Glomerular endothelial cell (primary cell): ENCODE results near the gene PAIP2B. TPM values are rescaled to one million over a fixed set of nuclear protein-coding genes. Genes with fewer than 3 reads are reported as not detected.

ENCODE experiments used
- DNase-seq: peaks from one replicate; pipeline ENCODE4 v3.0.0-alpha.2; 2011; ENCODE audit warnings: low read depth, low spot score; ENCODE audit errors: extremely low read depth
- total RNA-seq: library from RNA; depleted of rRNA; stranded (reverse); fragments of >200 nt; gene quantifications from 2 replicates; pipeline ENCODE4 v1.2.3, GENCODE V29; 2015

The PAIP2B gene
- total RNA-seq, 1 donor from 2014 or later, result 0.47 TPM

GRCh38 chr2:71155846-71156245 is 71.1 kb downstream of the PAIP2B start:
- no peak for DNase-seq

GRCh38 chr2:71154798-71155197 is 72.1 kb downstream of the PAIP2B start:
- no peak for DNase-seq

DNA sequence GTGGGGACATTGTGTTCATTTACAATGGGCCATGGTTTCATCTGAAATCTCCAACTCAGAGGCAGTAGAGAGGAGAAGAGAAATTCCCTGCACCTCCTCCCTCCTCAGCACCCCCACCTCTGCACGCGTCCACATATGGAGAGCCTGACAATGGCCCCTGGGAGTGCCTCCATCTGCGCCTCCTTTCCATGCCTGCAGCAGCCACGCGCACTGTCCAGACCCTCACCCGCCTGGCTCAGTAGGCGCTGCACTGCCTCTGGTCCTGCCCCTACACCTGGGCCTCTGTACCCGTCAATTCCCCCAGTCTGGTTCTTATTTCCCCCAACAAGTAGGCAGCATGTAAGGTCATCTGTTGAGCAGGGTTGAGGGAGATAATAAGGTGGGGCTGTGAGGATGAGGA is 72.6 kb downstream of the PAIP2B start:
- DNase-seq, result no peak

- DNase-seq, result no peak
Observed at GRCh38 chr2:71153585-71154224, 73.2 kb downstream of the PAIP2B start.

- DNase-seq, result no peak
Observed at GRCh38 chr2:71151620-71152019, 75.3 kb downstream of the PAIP2B start.

DNA sequence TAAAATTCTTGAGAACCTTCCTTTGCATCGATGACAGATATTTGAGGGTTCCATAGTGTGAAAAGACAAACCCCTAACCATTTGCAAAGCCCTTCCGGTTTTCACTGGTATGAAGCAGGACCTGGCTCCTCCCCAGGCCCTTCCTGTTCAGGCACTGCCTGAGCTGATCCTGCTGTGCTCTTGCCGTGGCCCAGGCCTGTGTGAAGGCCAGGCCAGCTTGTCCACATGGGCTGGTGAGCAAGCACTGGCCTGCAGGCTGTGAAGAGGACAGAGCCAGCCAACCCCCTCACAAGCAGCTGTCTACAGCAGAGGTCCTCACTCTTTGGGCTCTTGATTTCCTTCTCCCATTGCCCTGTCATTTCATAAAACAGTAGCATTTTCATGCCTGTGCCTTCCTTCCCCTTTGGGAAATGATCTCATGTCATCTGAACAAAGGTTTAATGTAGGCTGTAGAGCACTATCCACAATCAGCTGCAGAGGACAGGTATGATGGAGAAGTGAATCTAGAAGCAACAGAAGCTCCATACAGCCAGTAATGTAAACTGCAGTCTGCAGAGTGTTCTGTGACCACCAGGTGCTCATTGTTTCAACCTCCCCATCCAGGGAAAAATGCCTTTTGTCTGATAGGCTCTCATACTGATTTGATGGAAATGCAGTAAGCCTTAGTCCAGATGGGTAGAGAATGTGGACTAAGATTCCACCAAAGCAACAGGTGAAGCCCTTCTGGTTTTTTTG is 76.7 kb downstream of the PAIP2B start:
- no peak for DNase-seq

GRCh38 chr2:71148506-71149063 is 78.3 kb downstream of the PAIP2B start:
- DNase-seq, result no peak

GRCh38 chr2:71143782-71144181 is 83.1 kb downstream of the PAIP2B start:
- DNase-seq, result no peak

DNA sequence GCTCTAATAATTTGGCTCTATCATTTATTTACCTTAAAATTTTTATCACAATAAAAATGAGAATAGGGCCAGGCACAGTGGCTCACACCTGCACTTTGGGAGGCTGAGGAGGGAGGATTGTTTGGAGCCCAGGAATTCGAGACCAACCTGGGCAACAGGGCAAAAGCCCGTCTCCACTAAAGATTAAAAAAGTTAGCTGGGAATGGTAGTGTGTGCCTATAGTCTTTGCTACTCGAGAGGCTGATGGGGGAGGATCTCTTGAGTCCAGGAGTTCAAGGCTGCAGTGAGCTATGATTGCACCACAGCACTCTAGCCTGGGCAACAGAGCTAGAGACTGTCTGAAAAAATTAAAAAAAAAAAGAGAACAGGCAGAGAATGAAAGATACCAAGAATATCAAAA is 90.7 kb downstream of the PAIP2B start:
- no peak for DNase-seq

GRCh38 chr2:71133603-71134002 is 93.3 kb downstream of the PAIP2B start:
- DNase-seq, result no peak

Other genes with a start within 250 kb of the PAIP2B start
- 0.34 and 0.53 TPM in 2 replicates for gene ANKRD53, start 248.5 kb downstream of the PAIP2B start, total RNA-seq
- 43.7 and 50.2 TPM in 2 replicates for gene TEX261, start 232.2 kb downstream of the PAIP2B start, total RNA-seq
- 158 and 219 TPM in 2 replicates for gene NAGK, start 158.5 kb downstream of the PAIP2B start, total RNA-seq
- gene MCEE, start 96.9 kb downstream of the PAIP2B start, total RNA-seq, result 5.6 and 7.2 TPM in 2 replicates
- 17.9 and 23.2 TPM in 2 replicates for gene MPHOSPH10, start 96.5 kb downstream of the PAIP2B start, total RNA-seq
- gene ZNF638, start 104.7 kb upstream of the PAIP2B start, total RNA-seq, result 60.1 and 96.7 TPM in 2 replicates
- gene DYSF, start 226.5 kb upstream of the PAIP2B start, total RNA-seq, result 300 and 435 TPM in 2 replicates